Astrocyte of the hippocampus (primary cell): Measurements from ENCODE around the gene NBDY.
"Not testable (repeated sequence)": the region's sequence is repeated elsewhere in the genome, so short reads cannot be mapped to it uniquely, and the experiment has no call there.

Source experiments
- DNase-seq: peaks from one replicate; pipeline ENCODE4 v3.0.0; 2011; ENCODE audit warnings: low read depth, low spot score

Gene NBDY, protein sequence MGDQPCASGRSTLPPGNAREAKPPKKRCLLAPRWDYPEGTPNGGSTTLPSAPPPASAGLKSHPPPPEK

DNA sequence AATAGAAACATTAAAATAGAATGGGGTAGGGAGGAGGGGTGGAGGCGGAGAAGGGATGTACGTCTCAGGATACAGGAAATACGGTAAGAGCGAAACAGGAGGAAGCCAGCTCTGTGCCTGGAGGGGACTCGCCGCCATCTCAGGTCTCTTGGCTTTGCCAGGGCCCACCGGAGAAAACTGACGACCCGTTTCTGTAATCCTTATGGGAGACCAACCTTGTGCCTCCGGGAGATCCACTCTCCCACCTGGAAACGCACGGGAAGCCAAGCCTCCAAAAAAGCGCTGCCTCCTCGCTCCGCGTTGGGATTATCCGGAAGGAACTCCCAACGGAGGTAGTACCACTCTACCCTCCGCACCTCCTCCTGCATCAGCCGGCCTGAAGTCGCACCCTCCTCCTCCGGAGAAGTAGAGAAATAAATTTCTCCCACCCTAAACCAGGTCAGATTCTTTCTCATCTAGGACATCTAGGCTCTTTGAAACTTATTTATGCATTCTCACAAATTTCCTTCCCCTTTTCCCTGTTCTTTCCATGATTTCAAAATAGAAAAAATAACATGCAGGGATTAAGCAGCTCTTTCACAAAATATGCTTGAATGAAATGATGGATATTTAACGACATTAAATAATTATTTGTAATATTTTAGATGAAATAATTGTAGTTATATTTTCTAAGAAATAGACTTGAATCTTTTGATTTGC lies at the start of gene NBDY:
Gene NBDY, plus strand, starts transcription at position 92 of the 699 bp plus-strand sequence. Its CDS starts 111 bp downstream, at position 203.
- DNase-seq, result peak; percentile 60

DNA sequence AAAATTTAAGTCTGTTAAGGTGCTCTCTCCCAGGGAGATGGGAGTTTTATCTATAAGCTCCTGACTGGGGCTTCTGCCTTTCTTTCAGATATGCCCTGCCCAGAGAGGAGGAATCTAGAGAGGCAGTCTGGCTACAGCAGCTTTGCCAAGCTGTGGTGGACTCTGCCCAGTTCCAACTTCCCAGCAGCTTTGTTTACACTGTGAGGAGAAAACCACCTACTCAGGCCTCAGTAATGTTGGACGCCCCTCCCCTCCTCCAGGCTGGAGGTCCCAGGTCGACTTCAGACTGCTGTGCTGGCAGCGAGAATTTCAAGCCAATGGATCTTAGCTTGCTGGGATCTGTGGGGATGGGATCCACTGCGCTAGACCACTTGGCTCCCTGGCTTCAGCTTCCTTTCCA lies 24.5 kb upstream of the NBDY start:
- not testable (repeated sequence) for DNase-seq

DNA sequence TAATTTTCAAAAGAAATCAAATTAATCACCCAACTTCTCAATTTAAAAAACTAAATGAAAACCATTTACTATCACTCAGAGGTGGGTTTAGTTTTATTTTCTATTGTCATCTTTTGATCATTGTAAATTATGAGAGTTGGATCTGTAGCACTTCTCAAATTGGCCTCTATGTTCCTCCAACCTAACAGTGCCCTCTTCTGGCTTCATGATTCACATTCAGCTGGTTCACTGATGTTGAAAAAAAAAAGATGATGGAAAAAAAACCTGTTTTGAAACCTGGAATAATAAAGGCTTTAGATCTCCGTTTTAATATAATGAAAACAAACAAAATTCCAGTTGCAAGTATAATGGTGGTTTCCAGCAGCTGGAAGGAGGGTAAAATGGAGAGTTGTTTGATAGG lies 2.4 kb upstream of the NBDY start:
- DNase-seq, result peak; percentile 59

DNA sequence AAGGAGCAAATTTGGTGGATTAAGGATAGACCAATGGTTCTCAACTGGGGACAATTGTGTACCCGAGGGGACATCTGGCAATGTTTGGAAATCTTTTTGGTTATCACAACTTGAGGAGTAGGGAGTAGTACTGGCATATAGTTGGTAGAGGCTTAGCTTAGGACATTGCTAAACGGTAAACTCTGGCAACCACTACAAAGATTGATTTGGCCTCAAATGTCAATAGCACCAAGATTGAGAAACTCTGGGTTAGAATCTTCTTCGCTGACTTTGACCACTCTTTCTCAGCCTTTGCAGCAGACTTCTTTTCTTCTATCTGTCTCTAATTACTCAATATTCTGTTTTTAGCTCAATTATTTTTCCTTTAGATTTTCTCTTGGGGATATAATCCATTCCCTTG lies 1.5 kb upstream of the NBDY start:
- DNase-seq, result no peak

DNA sequence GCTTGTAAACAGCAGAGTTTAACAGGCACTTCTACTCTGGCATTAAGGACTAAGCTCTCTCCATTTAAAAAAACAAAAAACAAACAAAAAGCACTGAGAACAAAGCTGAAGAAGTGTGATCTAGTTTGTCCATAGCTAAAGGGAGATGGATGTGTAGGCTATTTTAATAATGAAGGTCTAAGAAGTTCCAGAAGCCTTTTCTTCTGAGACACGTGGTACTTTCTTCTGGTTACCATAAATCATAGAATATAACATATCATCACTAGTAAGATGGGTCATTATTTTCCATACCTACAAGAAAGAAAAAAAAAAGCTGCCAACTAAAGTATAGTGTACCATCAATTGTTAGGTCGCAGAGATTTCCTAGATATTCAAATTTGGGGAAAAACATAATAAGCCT lies 722 bp upstream of the NBDY start:
- DNase-seq, result peak; percentile 7

DNA sequence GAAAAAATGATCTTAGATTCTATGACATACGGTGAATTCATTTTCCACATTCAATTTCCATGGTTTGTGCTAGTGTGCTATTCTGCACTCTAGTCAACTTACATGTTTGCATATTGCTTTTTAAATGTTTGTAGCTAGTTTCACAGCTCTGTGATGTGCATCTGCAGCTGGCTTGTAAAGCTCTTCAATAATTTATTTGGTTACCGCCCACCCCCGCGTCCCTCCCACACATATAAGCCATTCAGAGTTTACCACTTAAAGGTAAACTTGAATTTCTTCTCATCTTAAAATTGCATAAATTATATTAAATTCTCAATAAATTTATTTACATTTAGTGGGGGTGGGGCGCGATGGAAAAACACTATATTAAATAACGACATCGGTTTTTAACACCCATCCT lies 291 bp upstream of the NBDY start:
- peak; percentile 38 for DNase-seq

DNA sequence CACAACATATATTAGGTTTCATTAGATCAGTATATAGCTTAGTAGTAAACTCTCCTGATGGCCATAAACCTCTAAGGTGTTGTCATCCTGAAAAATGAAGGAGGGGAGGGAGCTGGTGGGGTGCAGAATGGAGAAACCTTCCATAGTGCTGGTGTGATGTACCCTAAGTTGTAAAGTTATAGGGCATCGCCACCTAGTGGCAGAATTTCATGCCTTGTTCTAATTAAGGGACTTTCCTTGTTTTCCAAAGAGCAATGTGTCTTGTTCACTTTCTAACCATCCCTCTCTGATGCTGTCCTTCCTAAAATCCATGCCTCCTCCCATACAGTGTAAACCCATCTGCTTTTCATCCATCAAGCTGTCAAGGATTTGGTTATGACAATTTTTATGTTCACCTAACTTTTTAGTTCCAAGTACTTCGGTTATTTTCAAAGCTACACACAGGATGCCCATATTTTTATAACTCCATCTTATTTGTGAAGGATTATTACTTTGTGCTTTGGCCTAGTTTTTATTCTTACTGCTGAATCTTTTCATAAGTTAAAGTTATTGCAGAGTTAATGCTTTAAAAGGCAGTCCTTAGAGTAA lies 4.5 kb downstream of the NBDY start:
- DNase-seq, result peak; percentile 56

DNA sequence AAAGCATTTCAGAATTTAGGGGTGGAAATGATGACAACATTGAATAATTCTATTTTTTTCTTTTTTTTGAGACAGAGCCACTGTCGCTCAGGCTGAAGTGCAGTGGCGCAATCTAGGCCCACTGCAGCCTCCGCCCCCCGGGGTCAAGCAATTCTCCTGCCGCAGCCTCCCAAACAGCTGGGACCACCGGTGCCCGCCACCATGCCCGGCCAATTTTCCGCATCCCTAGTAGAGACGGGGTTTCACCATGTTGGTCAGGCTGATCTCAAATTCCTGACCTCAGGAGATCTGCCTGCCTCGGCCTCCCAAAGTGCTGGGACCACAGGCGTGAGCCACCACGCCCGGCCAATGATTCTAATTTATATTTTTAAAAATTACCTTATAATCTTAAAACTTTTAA lies 7.2 kb downstream of the NBDY start:
- no peak for DNase-seq

DNA sequence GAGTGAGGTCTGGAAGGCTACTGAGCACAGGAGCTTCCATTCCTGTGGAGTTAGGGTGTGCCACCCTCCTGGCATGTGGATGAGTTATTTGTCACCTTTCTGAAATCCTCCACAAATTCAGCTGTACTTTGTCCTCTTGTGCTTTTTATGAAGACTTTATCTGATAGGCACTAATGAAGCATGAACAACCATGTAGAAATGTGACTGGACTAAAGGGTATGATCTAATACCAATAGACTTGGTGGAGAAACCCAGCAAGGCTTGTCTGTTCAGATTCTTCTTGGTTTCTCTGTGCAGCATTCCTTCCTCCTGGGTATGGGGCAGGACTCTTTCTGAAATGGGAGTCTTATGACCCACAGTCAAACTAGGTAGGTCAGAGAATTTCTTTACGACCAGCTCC lies 9.6 kb downstream of the NBDY start:
- DNase-seq, result no peak

DNA sequence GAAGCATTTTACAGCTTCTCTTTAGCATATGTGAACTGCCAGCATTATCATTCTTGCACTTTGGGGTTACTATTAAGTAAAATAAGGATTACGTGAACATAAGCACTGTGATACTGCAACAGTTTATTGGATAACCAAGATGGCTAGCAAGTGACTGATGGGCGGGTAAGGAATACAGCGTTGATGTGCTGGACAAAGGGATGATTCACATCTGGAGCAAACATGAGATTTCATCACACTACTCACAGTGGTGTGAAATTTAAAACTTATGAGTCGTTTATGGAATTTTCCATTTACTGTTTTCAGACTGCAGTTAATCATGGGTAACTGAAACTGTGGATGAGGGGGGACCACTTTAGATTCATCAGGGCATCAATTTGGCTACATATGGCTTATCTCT lies 16.0 kb downstream of the NBDY start:
- no peak for DNase-seq

DNA sequence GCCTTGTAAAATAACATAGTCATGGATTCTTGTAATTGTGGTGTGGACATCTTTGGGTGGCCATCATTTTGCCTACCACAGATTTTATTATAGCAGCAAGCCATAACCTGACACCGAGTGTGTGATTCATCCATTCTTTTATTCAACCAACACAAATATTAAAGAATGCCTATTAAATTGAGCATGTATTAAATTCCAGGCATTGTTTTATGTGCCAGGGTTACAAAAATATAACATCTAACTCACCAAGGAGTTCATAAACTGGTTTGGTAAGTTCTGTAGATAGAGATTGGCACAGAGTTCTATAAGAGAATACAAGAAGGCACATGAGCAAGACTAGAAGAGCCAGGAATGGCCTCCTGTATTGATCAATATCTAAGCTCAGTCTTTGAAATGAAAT lies 18.0 kb downstream of the NBDY start:
- DNase-seq, result no peak

DNA sequence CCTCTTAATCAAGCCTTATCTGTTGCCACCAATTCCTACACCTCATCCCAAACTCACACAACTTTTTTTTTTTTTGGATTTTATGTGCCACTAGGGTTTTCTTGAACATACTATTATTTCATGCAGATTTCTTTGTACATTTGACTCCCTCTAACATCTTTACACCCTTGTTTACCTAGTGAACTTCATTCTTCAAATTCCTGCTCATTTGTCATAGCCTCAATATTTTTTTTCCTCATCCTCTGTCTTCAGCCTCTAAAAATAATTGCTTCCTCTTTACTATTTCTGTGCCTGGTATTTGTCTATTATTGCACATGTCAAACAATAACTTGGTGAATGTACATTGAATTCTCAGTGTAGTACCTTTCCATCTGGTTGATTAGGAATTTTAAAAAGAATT lies 22.0 kb downstream of the NBDY start:
- DNase-seq, result no peak

DNA sequence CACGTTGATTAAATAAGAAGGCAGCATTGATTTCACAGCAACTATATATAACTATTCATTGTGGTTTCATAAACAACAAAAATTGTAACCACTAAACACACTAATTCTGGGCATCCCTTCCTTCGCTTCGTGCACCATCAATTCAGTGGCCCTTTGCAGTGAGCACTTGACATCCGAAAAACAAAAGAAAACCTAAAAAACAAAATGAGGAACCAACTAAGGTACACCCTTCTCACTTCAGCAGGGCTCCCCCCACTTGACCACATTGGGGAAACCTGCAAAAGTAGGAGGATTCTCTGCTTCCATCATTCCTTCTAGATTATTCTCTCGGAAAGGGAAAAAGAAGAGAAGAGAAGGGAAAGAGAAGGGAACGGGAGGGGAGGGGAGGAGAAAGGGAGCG lies 28.3 kb downstream of the NBDY start:
- no peak for DNase-seq

DNA sequence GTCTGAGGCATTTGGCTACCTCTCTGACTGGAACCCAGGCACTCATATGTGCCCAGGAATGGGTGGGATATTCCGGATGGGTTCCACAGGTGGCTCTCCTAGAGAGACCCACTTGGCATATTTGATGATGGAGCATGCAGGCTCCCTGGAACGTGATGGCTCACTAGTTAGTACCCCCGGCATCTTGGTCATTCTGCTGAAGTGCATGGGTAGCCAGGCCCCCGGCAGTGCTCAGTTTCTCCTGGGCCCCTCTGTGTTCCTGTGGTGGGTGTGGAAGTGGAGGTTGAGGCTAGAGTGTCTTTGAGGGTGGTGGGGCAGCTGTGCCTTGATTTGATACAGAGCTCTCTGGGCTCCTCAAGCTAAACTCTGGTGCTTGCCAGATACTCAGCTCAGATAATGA lies 29.4 kb downstream of the NBDY start:
- no peak for DNase-seq

DNA sequence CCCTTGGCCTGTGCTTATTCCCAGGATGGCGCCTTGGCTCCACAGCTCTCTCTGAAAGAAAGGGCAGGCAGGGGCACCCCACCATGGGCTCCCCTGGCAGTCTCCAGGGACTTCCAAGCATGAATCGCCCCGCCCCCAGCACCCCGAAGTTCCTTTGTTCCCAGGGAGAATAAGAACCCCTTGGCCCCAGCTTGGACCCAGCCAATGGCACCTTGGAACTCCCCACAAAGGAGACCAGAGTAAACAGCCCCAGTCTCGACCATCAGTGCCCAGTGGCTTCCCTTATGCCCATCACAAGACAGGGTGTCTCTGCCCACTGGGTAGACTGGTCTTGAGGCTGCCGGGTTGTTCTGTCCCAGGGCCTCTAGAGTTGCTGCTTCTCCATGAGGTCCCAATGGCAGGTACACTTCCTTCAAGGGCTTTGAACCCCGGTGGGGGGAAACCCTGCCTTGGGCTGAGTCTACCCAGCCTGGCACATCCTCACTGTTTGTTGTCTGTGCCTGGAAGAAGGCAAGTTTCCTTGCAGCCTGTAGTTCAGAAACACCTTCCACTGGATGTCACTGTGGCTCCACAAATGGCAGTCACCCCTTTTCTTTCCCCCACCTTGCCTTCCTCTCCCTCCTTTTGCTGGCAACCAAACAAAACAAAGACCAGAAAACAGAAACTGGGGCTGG lies 30.8 kb downstream of the NBDY start:
- no peak for DNase-seq

DNA sequence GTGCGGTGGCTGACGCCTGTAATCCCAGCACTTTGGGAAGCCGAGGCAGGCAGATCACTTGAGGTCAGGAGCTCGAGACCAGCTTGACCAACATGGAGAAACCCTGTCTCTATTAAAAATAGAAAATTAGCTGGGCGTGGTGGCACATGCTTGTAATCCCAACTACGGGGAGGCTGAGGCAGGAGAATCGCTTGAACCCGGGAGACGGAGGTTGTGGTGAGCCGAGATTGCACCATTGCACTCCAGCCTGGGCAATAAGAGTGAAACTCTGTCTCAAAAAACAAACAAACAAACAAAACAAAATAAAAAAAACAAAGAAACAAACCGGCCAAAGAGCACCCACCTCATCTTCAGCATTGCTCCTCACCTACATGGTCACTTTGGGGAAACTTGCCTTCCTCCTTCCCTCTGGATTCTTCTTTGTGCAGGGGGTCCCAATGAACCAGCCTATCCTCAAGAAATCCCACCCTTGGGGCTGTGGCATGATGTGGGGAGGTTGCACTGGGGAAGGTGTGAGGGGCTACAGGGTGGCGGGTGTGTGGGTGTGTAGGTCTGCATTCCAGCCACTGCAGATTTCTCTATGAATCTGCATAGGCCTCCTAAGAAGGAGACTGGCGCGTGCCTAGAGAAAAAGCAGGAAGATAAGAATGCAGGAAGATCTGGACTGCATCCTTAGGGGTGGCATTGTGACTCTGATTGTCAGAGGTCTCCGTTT lies 31.5 kb downstream of the NBDY start:
- not testable (repeated sequence) for DNase-seq

DNA sequence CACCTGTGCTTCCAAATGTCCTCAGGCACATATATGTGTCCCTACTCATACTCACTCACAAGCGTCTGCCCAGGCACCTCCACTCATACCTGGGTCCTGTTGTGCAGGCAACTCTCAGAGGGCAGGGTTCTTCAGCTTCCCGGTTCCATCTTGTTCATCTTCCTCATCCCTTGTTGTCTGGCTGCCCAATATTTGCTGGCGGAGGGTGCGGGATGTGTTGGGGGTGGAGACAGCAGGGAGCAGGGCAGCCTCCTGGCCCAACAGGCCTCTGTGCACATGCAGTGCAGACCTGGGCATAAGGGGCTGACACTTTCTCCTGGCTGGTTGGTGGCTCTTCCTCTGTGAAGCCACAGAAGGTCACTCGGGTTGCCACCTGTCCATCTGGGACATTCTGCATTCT lies 32.1 kb downstream of the NBDY start:
- DNase-seq, result no peak

DNA sequence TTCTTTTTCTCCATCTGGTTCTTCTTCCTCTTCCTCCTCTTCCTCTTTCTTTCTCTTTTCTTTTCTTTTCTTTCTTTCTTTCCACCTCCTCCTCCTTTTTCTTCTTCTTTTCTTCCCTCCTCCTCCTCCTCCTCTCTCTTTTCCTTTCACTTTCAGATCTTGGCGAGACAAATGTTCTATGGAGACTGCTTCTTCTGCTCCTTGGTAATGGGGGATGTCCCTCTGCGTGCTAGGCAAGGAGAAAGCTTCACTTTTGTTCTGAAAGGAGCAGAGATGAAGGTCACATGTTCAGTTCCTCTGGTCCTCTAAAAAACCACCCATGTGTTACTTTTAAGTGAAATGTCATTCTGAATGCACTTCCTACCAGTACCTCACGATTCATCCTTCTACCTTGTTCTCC lies 33.2 kb downstream of the NBDY start:
- no peak for DNase-seq

DNA sequence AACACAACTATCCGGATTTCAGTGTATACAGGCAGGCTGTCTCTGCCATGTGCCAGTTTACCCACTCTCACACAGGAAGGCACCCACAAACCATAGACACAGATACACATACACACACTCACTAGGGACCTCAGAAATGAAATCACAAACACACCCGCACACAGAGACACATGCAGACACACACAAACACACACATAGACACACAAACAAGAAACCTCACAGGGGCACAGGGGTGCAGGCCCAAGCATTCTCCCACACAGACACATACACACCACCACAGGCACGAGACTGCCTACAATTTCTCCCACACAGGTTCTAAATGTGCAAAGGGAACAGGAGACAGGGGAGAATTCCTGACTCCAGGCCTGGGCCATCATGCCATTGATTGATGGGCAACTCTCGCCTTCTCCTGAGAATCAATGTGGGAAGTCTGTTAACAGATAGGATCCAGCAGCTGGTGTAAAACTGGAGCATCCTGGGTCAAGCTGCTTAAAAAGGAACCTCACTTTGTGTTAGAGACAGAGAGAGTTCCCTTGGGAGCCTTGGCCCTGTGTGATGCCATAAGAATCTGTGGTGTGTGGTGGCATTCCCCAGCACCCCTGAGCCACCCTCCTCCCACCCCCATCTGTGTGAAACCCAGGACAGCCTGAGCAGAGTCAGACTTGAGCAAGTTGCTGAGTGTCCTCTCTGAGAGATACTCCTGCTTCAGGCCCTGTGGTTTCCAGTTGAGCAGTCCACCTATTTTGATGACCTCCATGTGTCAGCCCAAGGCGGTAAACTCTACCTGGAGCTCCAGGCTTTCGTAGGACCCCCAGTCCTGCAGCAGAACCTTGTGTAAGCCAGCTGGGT lies 33.9 kb downstream of the NBDY start:
- DNase-seq, result no peak

DNA sequence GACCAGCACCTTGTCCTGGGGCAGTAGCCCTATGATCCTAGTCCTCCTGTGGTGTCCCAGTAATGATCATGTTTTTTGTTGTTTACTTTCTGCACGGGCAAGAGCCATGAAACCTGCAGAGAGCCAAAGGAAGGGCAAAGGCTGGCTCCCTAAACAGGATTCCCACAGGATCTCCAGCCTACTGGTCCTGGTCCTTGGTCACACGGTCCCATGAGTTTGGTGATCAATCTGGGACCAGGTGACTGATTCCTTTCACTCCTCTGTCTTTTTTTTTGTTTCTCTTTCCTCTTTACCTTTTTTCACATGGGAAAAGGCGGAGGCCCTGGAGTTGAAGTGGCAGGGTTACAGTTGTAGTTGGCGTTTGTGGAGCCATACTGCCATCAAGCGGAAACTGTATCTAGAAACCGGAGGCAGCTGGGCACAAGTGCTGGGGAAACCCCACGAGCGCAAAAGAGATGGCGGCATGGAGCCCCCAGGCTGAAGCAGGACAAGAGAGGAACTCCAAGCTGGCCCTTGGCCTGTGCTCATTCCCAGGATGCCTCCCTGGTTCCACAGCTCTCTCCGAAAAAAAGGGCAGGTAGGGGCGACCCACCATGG lies 34.6 kb downstream of the NBDY start:
- DNase-seq, result peak; percentile 87
